Activated CD8-positive, alpha-beta memory T cell treated with anti-CD3 and anti-CD28 coated beads, Interleukin-2, amount 10 ng/mL, durations not matched to agents 7 days and 5 days (primary cell): ENCODE data around the gene FUT6. TPM values are rescaled to one million over a fixed set of nuclear protein-coding genes. Genes with fewer than 3 reads are reported as not detected.
A peak's percentile ranks its signal among the peaks of the same experiment; 100 is the strongest.

Experiments
- ATAC-seq: fragments of 150-1000 bp; cut with Tn5 transposase; one replicate; pipeline ENCODE4 v1.10.0; 2021; ENCODE audit warnings: moderate library complexity
- CTCF ChIA-PET: fragments of 350-600 bp; sonication (Branson Sonifier 250); formaldehyde crosslinking; loops from one replicate; lab custom pipeline; 2021; ENCODE audit warnings: antibody characterized with exemption; lab: Charles Lee
- DNase-seq: peaks from one replicate; pipeline ENCODE4 v3.0.0-alpha.2; 2020
- H3K27ac Mint-ChIP-seq: one replicate; pipeline ENCODE4 v1.8.0; 2021; ENCODE audit warnings: mild to moderate bottlenecking, mixed read lengths
- H3K27me3 Mint-ChIP-seq: one replicate; pipeline ENCODE4 v1.8.0; 2021; ENCODE audit warnings: mixed read lengths
- H3K36me3 Mint-ChIP-seq: one replicate; pipeline ENCODE4 v1.8.0; 2021; ENCODE audit warnings: mild to moderate bottlenecking, mixed read lengths
- H3K4me1 Mint-ChIP-seq: one replicate; pipeline ENCODE4 v1.8.0; 2021; ENCODE audit warnings: mixed read lengths
- H3K4me3 Mint-ChIP-seq: one replicate; pipeline ENCODE4 v1.8.0; 2021; ENCODE audit warnings: mild to moderate bottlenecking, moderate library complexity, mixed read lengths
- H3K9me3 Mint-ChIP-seq: one replicate; pipeline ENCODE4 v1.8.0; 2022; ENCODE audit warnings: low read depth, mixed read lengths
- total RNA-seq, 2 experiments: library from RNA; stranded (reverse); gene quantifications; one replicate each; pipeline ENCODE4 v1.2.3, GENCODE V29; 2021

FUT6 gene
- total RNA-seq, 2 experiments from 2014 or later: not detected

- no peaks in the 10 kb centered on the region for H3K36me3 Mint-ChIP-seq
- H3K9me3 Mint-ChIP-seq: no peaks in the 10 kb centered on the region
- H3K4me3 Mint-ChIP-seq: no peak overlapping the region
- CTCF ChIA-PET: no interaction called here
- no peak for DNase-seq
- H3K27me3 Mint-ChIP-seq: peaks cover 3% of the 10 kb centered on the region
- ATAC-seq: no peak
- no peak overlapping the region for H3K27ac Mint-ChIP-seq
- no peaks in the 10 kb centered on the region for H3K4me1 Mint-ChIP-seq
These were observed 22.3 kb downstream of the FUT6 start for GRCh38 chr19:5817218-5817617.

GRCh38 chr19:5814852-5815246 is 24.7 kb downstream of the FUT6 start:
- DNase-seq: no peak
- CTCF ChIA-PET: no interaction called here
- Mint-ChIP-seq H3K9me3 (no peaks in the 10 kb centered on the region), H3K4me3 (no peak overlapping the region), H3K36me3 (no peaks in the 10 kb centered on the region), H3K27me3 (peaks cover 3% of the 10 kb centered on the region), H3K4me1 (no peaks in the 10 kb centered on the region), H3K27ac (no peak overlapping the region)
- ATAC-seq: no peak

- CTCF ChIA-PET: interaction anchor here (0.7 to 1.2 kb wide), 2 partner anchors 10 to 127 kb away, joined by 3 to 6 read pairs; no protein-coding TSS in a partner anchor
- H3K27me3 Mint-ChIP-seq: peaks cover 3% of the 10 kb centered on the region
- no peak overlapping the region for H3K4me3 Mint-ChIP-seq
- no peaks in the 10 kb centered on the region for H3K36me3 Mint-ChIP-seq
- ATAC-seq: no peak
- no peaks in the 10 kb centered on the region for H3K4me1 Mint-ChIP-seq
- no peak for DNase-seq
- H3K9me3 Mint-ChIP-seq: no peaks in the 10 kb centered on the region
- no peak overlapping the region for H3K27ac Mint-ChIP-seq
These were observed 25.2 kb downstream of the FUT6 start for GRCh38 chr19:5814123-5814851.

- Mint-ChIP-seq H3K27me3 (peaks cover 14% of the 10 kb centered on the region), H3K9me3 (no peaks in the 10 kb centered on the region), H3K36me3 (no peaks in the 10 kb centered on the region), H3K4me3 (no peak overlapping the region), H3K4me1 (no peaks in the 10 kb centered on the region), H3K27ac (no peak overlapping the region)
- CTCF ChIA-PET: no interaction called here
- ATAC-seq (no peak), DNase-seq (no peak)
These were observed 28.4 kb downstream of the FUT6 start for GRCh38 chr19:5811117-5811516.

GRCh38 chr19:5809469-5809868 is 30.0 kb downstream of the FUT6 start:
- H3K4me3 Mint-ChIP-seq: no peak overlapping the region
- no peaks in the 10 kb centered on the region for H3K9me3 Mint-ChIP-seq
- no peaks in the 10 kb centered on the region for H3K36me3 Mint-ChIP-seq
- DNase-seq (peak; percentile 33), ATAC-seq (no peak)
- CTCF ChIA-PET: no interaction called here
- H3K27ac Mint-ChIP-seq: no peak overlapping the region
- H3K4me1 Mint-ChIP-seq: peaks cover 2% of the 10 kb centered on the region
- H3K27me3 Mint-ChIP-seq: peaks cover 23% of the 10 kb centered on the region

- peaks cover 27% of the 10 kb centered on the region for H3K27me3 Mint-ChIP-seq
- no peak for ATAC-seq
These were observed 30.4 kb downstream of the FUT6 start for GRCh38 chr19:5809053-5809452.

GRCh38 chr19:5808120-5808816 is 31.2 kb downstream of the FUT6 start:
- no peak overlapping the region for H3K27ac Mint-ChIP-seq
- ATAC-seq (no peak), DNase-seq (no peak)
- H3K4me1 Mint-ChIP-seq: peaks cover 12% of the 10 kb centered on the region
- no peaks in the 10 kb centered on the region for H3K36me3 Mint-ChIP-seq
- no peak overlapping the region for H3K4me3 Mint-ChIP-seq
- H3K9me3 Mint-ChIP-seq: no peaks in the 10 kb centered on the region
- CTCF ChIA-PET: interaction anchor here (0.5 to 1.4 kb wide), 3 partner anchors 11 to 215 kb away, joined by 3 to 4 read pairs (median 3); no protein-coding TSS in a partner anchor
- H3K27me3 Mint-ChIP-seq: peaks cover 29% of the 10 kb centered on the region

More at GRCh38 chr19:5809053-5809452, 30.4 kb downstream of the FUT6 start:
- Mint-ChIP-seq H3K4me1 (peaks cover 6% of the 10 kb centered on the region), H3K36me3 (no peaks in the 10 kb centered on the region), H3K4me3 (no peak overlapping the region), H3K9me3 (no peaks in the 10 kb centered on the region), H3K27ac (no peak overlapping the region)
- DNase-seq: no peak
- CTCF ChIA-PET: interaction anchor here (0.7 to 1.4 kb wide), 2 partner anchors 81 to 214 kb away, joined by 3 to 4 read pairs; no protein-coding TSS in a partner anchor

GRCh38 chr19:5806905-5807304 is 32.6 kb downstream of the FUT6 start:
- no peak overlapping the region for H3K27ac Mint-ChIP-seq
- H3K4me1 Mint-ChIP-seq: peaks cover 18% of the 10 kb centered on the region
- H3K27me3 Mint-ChIP-seq: peaks cover 35% of the 10 kb centered on the region
- H3K36me3 Mint-ChIP-seq: no peaks in the 10 kb centered on the region
- no peaks in the 10 kb centered on the region for H3K9me3 Mint-ChIP-seq
- no peak overlapping the region for H3K4me3 Mint-ChIP-seq
- CTCF ChIA-PET: interaction anchor here (0.6 kb wide), 1 partner anchor 1913 kb away, joined by 3 read pairs; no protein-coding TSS in a partner anchor
- no peak for ATAC-seq
- no peak for DNase-seq

- DNase-seq (no peak), ATAC-seq (no peak)
- Mint-ChIP-seq H3K4me3 (no peak overlapping the region), H3K4me1 (peaks cover 19% of the 10 kb centered on the region), H3K27me3 (peaks cover 38% of the 10 kb centered on the region), H3K27ac (no peak overlapping the region), H3K36me3 (no peaks in the 10 kb centered on the region), H3K9me3 (no peaks in the 10 kb centered on the region)
- CTCF ChIA-PET: no interaction called here
These were observed 33.4 kb downstream of the FUT6 start for GRCh38 chr19:5806133-5806489.

GRCh38 chr19:5805462-5806132 is 33.9 kb downstream of the FUT6 start:
- H3K9me3 Mint-ChIP-seq: no peaks in the 10 kb centered on the region
- CTCF ChIA-PET: no interaction called here
- DNase-seq (peak; percentile 65), ATAC-seq (no peak)
- H3K4me1 Mint-ChIP-seq: peaks cover 19% of the 10 kb centered on the region
- H3K27ac Mint-ChIP-seq: no peak overlapping the region
- no peaks in the 10 kb centered on the region for H3K36me3 Mint-ChIP-seq
- no peak overlapping the region for H3K4me3 Mint-ChIP-seq
- H3K27me3 Mint-ChIP-seq: peaks cover 40% of the 10 kb centered on the region

- Mint-ChIP-seq H3K9me3 (no peaks in the 10 kb centered on the region), H3K4me1 (peaks cover 19% of the 10 kb centered on the region), H3K36me3 (no peaks in the 10 kb centered on the region), H3K4me3 (peak within 1 kb of the TSS; percentile 64), H3K27me3 (peaks cover 40% of the 10 kb centered on the region), H3K27ac (no peak within 1 kb of the TSS)
- DNase-seq: peak; percentile 52
- peak; percentile 11 for ATAC-seq
- CTCF ChIA-PET: interaction anchor here (0.6 to 2.4 kb wide), 51 partner anchors 9 to 321 kb away, joined by 3 to 62 read pairs (median 4); partner anchors contain the start of genes CATSPERD, DUS3L, FUT6 and LONP1
These were observed 34.7 kb downstream of the FUT6 start, which contains the start of gene NRTN for GRCh38 chr19:5804516-5805461. NRTN (plus strand) TSS chr19:5805067; CDS start chr19:5824166, 19,099 bp downstream.

- Mint-ChIP-seq H3K4me1 (peaks cover 19% of the 10 kb centered on the region), H3K27me3 (peaks cover 46% of the 10 kb centered on the region), H3K4me3 (peak overlapping the region; percentile 64), H3K36me3 (no peaks in the 10 kb centered on the region), H3K27ac (no peak overlapping the region), H3K9me3 (no peaks in the 10 kb centered on the region)
- peak; percentile 97 for ATAC-seq
- peak; percentile 94 for DNase-seq
- CTCF ChIA-PET: interaction anchor here (0.6 to 2.4 kb wide), 56 partner anchors 10 to 475 kb away, joined by 3 to 62 read pairs (median 4); partner anchors contain the start of genes CATSPERD, DUS3L, FUT6 and LONP1
These were observed 35.6 kb downstream of the FUT6 start for GRCh38 chr19:5803752-5804515.
